HepG2 (cell line): ENCODE data around the gene ERRFI1. TPM values are rescaled to one million over a fixed set of nuclear protein-coding genes. Genes with fewer than 3 reads are reported as not detected.
A peak's percentile ranks its signal among the peaks of the same experiment; 100 is the strongest.

ENCODE experiments used
- ATAC-seq: fragments of 200-7000 bp; cut with Tn5 transposase; 3 replicates; pipeline ENCODE4 v1.9.1; 2020; ENCODE audit warnings: mild to moderate bottlenecking, moderate library complexity
- BruUV-seq: library from RNA; stranded (reverse); fragments of 400-500 nt; replicated peaks from 2 replicates; lab custom pipeline; 2021; lab: Mats Ljungman, UMichigan
- CTCF ChIA-PET: fragments of 300-600 bp; formaldehyde crosslinking; extraction: SDS; loops from one replicate; lab custom pipeline; 2021; ENCODE audit warnings: low total read pairs, inconsistent platforms, low intra/inter-chr PET ratio; lab: Yijun Ruan, JAX
- POLR2A ChIA-PET: fragments of 350-600 bp; sonication (Branson Sonifier 250); formaldehyde crosslinking; loops from one replicate; lab custom pipeline; 2020; ENCODE audit warnings: antibody characterized with exemption, inconsistent platforms; lab: Yijun Ruan, JAX
- DNase-seq: peaks from one replicate; pipeline ENCODE4 v3.0.0-alpha.2; 2015; ENCODE audit warnings: low spot score
- FAIRE-seq: peaks from 3 replicates; lab custom pipeline; 2011; peaks lifted over from hg19 to GRCh38; lab: Jason Lieb, UNC
- H2AFZ ChIP-seq: one replicate; pipeline ENCODE4 v1.6.1; 2011; ENCODE audit warnings: low read length, inconsistent platforms
- H3K27ac ChIP-seq: fragments of 300-600 bp; 3 replicates; pipeline ENCODE4 v1.8.0; 2011; ENCODE audit warnings: mixed run types, mild to moderate bottlenecking, mixed read lengths, low read length, inconsistent platforms; ENCODE audit not compliant: insufficient read depth; ENCODE audit errors: extremely low read length
- H3K27me3 ChIP-seq, 2 experiments: fragments of 200-600 bp in 1 of 2; 2 replicates in 1 of 2; 3 replicates in 1 of 2; pipeline versions ENCODE4 v1.6.0 to v1.8.0; 2011; ENCODE audit warnings: low read length in 2 of 2, mild to moderate bottlenecking in 2 of 2, moderate library complexity in 2 of 2, inconsistent platforms in 1 of 2; ENCODE audit not compliant: insufficient read depth in 2 of 2, control insufficient read depth in 1 of 2
- H3K36me3 ChIP-seq, 2 experiments: fragments of 200-600 bp in 1 of 2; replicated peaks in 1 of 2; 2 replicates in 1 of 2; 3 replicates in 1 of 2; pipeline versions ENCODE4 v1.5.1 to v1.8.0; 2011; ENCODE audit warnings: low read length in 2 of 2, inconsistent platforms in 1 of 2; ENCODE audit not compliant: insufficient read depth in 2 of 2, control insufficient read depth in 1 of 2
- H3K4me1 ChIP-seq: 2 replicates; pipeline ENCODE4 v1.5.1; 2012; ENCODE audit warnings: low read length, inconsistent platforms; ENCODE audit not compliant: insufficient read depth
- H3K4me2 ChIP-seq: 2 replicates; pipeline ENCODE4 v1.6.0; 2011; ENCODE audit warnings: low read depth, low read length, inconsistent platforms
- H3K4me3 ChIP-seq, 3 experiments: fragments of 200-600 bp in 1 of 3; sonication (generic), shearing (Covaris generic) in 1 of 3; replicated peaks in 1 of 3; 2 replicates each; pipeline ENCODE4 v1.5.1; 2011 to 2016; ENCODE audit warnings: low read length in 3 of 3, inconsistent platforms in 2 of 3, low read depth in 2 of 3, mild to moderate bottlenecking in 2 of 3, control low read depth in 1 of 3, mixed read lengths in 1 of 3; ENCODE audit not compliant: insufficient read depth in 1 of 3
- H3K79me2 ChIP-seq: one replicate; pipeline ENCODE4 v1.6.1; 2011; ENCODE audit warnings: low read length, inconsistent platforms; ENCODE audit not compliant: insufficient read depth
- H3K9ac ChIP-seq: 2 replicates; pipeline ENCODE4 v1.6.0; 2011; ENCODE audit warnings: mild to moderate bottlenecking, low read depth, low read length, inconsistent platforms; ENCODE audit not compliant: insufficient read depth
- H3K9me3 ChIP-seq: 2 replicates; pipeline ENCODE4 v1.5.1; 2012; ENCODE audit warnings: mild to moderate bottlenecking, low read length
- H4K20me1 ChIP-seq: 2 replicates; pipeline ENCODE4 v1.6.0; 2011; ENCODE audit warnings: inconsistent platforms, mild to moderate bottlenecking, low read length, moderate library complexity; ENCODE audit not compliant: insufficient read depth
- AKAP8 ChIP-seq: sonication (generic); formaldehyde crosslinking; IDR thresholded peaks from 2 replicates; pipeline ENCODE4 v1.5.1; 2020; ENCODE audit warnings: mild to moderate bottlenecking, missing genetic modification reagents
- ASH2L ChIP-seq: fragments of 300-600, 200-600 bp; sonication (generic); IDR thresholded peaks from 2 replicates; pipeline ENCODE4 v1.7.0; 2017; ENCODE audit warnings: low read depth, mild to moderate bottlenecking, moderate library complexity, mixed read lengths, low read length; ENCODE audit not compliant: insufficient read length
- BRD4 ChIP-seq: sonication (generic); formaldehyde crosslinking; IDR thresholded peaks from 2 replicates; pipeline ENCODE4 v1.4.0; 2020; ENCODE audit warnings: missing genetic modification reagents
- FOXP1 ChIP-seq, 2 experiments: fragments of 450-650 bp in 1 of 2; IDR thresholded peaks; 2 replicates each; pipeline ENCODE4 v1.6.1; 2017 to 2018; ENCODE audit warnings: antibody characterized with exemption in 1 of 2
- KLF9 ChIP-seq: IDR thresholded peaks from 2 replicates; pipeline ENCODE4 v1.6.1; 2016; ENCODE audit warnings: low read depth
- MEIS2 ChIP-seq: sonication (generic); formaldehyde crosslinking; IDR thresholded peaks from 2 replicates; pipeline ENCODE4 v1.9.0; 2021; ENCODE audit warnings: mild to moderate bottlenecking, missing genetic modification reagents
- MTF1 ChIP-seq: sonication (generic); formaldehyde crosslinking; IDR thresholded peaks from 2 replicates; pipeline ENCODE4 v1.5.0; 2020; ENCODE audit warnings: missing genetic modification reagents
- SIX1 ChIP-seq: sonication (generic); formaldehyde crosslinking; IDR thresholded peaks from 2 replicates; pipeline ENCODE4 v1.4.0; 2020; ENCODE audit warnings: missing genetic modification reagents, borderline replicate concordance
- SYNCRIP ChIP-seq: fragments of 200-400 bp; formaldehyde crosslinking; IDR thresholded peaks from 2 replicates; pipeline ENCODE4 v1.6.1; 2018; ENCODE audit warnings: mild to moderate bottlenecking, low read depth, low read length; ENCODE audit not compliant: insufficient read depth
- TBP ChIP-seq: sonication (generic); formaldehyde crosslinking; IDR thresholded peaks from 2 replicates; pipeline ENCODE4 v1.5.0; 2020; ENCODE audit warnings: missing genetic modification reagents
- ZBTB46 ChIP-seq: sonication (generic); formaldehyde crosslinking; IDR thresholded peaks from 2 replicates; pipeline ENCODE4 v1.4.0; 2020; ENCODE audit warnings: mild to moderate bottlenecking, missing genetic modification reagents, borderline replicate concordance
- ZNF17 ChIP-seq: sonication (generic); formaldehyde crosslinking; IDR thresholded peaks from 2 replicates; pipeline ENCODE4 v1.5.0; 2020; ENCODE audit warnings: mild to moderate bottlenecking, missing genetic modification reagents
- ZNF234 ChIP-seq: sonication (generic); formaldehyde crosslinking; conservative IDR thresholded peaks from 2 replicates; pipeline ENCODE4 v1.5.1; 2020; ENCODE audit warnings: mild to moderate bottlenecking, missing genetic modification reagents
- ZNF589 ChIP-seq: sonication (generic); formaldehyde crosslinking; conservative IDR thresholded peaks from 2 replicates; pipeline ENCODE4 v1.8.0; 2022; ENCODE audit warnings: mild to moderate bottlenecking, moderate library complexity, missing genetic modification reagents
- ZNF737 ChIP-seq: sonication (generic); formaldehyde crosslinking; IDR thresholded peaks from 2 replicates; pipeline ENCODE4 v1.5.0; 2020; ENCODE audit warnings: missing genetic modification reagents, mild to moderate bottlenecking, borderline replicate concordance
- WGBS: methylation state at CpG from one replicate; pipeline ENCODE4 v1.1.6; 2017; ENCODE audit warnings: low lambda C conversion rate; 5-methylcytosine and 5-hydroxymethylcytosine counted together
- in situ Hi-C: cut with HindIII; loops from 2 replicates; pipeline ENCODE4 v1.10.0; 2017; ENCODE audit warnings: low pct_unique_long_range_greater_than_20kb; ENCODE audit not compliant: extremely low pct_ligation_motif_present
- intact Hi-C: fragments of 100-400 bp; cut with micrococcal nuclease; formaldehyde crosslinking; loops from one replicate; pipeline ENCODE4 v1.10.0; 2022; ENCODE audit not compliant: unreplicated experiment
- polyA plus RNA-seq, 8 experiments: library from polyadenylated mRNA; depleted of rRNA in 3 of 8; stranded (reverse) in 7 of 8; unstranded in 1 of 8; fragments of >200 nt; fragmentation: Illumina TruSeq in 4 of 8; extraction: Trizol in 4 of 8; gene quantifications; 2 replicates each; pipeline versions ENCODE4 v1.2.1 to v1.2.3, GENCODE V29; 2011 to 2016; ENCODE audit warnings: low read depth in 4 of 8, missing spikeins in 1 of 8, mixed read lengths in 1 of 8; ENCODE audit not compliant: insufficient read depth in 1 of 8
- total RNA-seq, 5 experiments: library from RNA; depleted of rRNA; stranded (reverse); fragments of >200 nt; fragmentation: Illumina TruSeq; extraction: Trizol; gene quantifications; 2 replicates each; pipeline ENCODE4 v1.2.3, GENCODE V29; 2016; ENCODE audit warnings: low read depth in 1 of 5
- TF ChIP-seq, protein P1 (sequence below): sonication (generic); formaldehyde crosslinking; IDR thresholded peaks from 2 replicates; pipeline ENCODE4 v1.4.0; 2020; ENCODE audit warnings: missing genetic modification reagents, borderline replicate concordance
- TF ChIP-seq, protein P2 (sequence below): sonication (generic); formaldehyde crosslinking; IDR thresholded peaks from 2 replicates; pipeline ENCODE4 v1.5.0; 2020; ENCODE audit warnings: missing genetic modification reagents, mild to moderate bottlenecking, borderline replicate concordance
- TF ChIP-seq, protein P3 (sequence below): sonication (generic); formaldehyde crosslinking; IDR thresholded peaks from 2 replicates; pipeline ENCODE4 v1.4.0; 2020; ENCODE audit warnings: missing genetic modification reagents

The ERRFI1 gene
- total and polyA plus RNA-seq, 2 of the 13 experiments (the other 11 are each of a cell fraction or from before 2014, with no cell fraction given): 84.4 to 753 TPM

DNA sequence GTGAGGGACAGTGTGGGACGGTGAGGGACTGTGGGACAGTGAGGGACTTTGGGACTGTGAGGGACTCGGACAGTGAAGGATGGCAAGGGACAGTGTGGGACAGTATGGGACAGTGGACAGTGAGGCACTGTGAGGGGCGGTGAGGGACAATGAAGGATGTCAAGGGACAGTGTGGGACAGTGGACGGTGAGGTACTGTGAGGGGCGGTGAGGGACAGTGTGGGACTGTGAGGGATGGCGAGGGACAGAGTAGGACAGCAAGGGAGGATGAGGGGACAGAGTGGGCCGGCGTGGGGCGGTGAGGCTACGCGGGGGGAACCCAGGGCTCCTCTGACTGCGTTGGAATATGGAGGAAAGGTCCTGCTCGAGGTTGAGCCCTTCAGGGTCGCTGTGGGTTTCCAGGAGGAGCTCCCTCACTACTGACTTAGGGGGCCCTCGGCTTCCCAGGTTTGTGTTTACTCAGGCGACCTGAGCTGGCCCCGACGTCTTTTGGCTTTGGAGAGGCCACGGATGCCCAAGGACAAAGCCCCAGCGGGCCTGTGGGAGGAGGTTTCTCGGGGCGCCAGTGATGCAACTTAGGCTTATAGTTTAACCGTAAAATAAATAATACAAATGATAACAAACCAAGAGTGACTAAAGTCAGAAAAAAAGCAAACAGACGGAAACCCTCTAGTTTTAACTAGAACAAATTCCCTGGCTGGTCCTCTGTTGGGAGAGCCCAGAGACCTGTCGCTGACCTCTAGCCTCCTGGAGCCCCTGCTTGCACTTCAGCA is 1.1 kb upstream of the ERRFI1 start:
- WGBS: 1% methylated on average over 20 of the region's 25 CpGs
- H3K36me3 ChIP-seq: peaks cover 2 to 25% of the 10 kb centered on the region in 2 experiments; a peak in 4 of 5 replicates
- ATAC-seq: peak; percentile 74
- POLR2A ChIA-PET: interaction anchor here (0.6 to 3.7 kb wide), 48 partner anchors 10 to 323 kb away, joined by 3 to 99 read pairs (median 7); partner anchors contain the start of gene PARK7
- in situ Hi-C loops (loop anchor here (10.0 to 25.0 kb wide), 2 partner anchors 110 to 208 kb away; no protein-coding TSS in a partner anchor), intact Hi-C loops (loop anchor here (1.0 to 10.0 kb wide), 7 partner anchors 50 to 288 kb away; no protein-coding TSS in a partner anchor)
- peak overlapping the region; percentile 100 for H3K9ac ChIP-seq
- H2AFZ ChIP-seq: no peak overlapping the region
- H4K20me1 ChIP-seq: peaks cover 39% of the 10 kb centered on the region
- H3K4me1 ChIP-seq: peaks cover 37% of the 10 kb centered on the region
- peak; percentile 95 for DNase-seq
- peak overlapping the region; percentile 99 for H3K4me2 ChIP-seq
- H3K27me3 ChIP-seq: peaks cover 0 to 5% of the 10 kb centered on the region in 2 experiments; a peak in 1 of 5 replicates
- TSS peak; percentile 78 for BruUV-seq
- H3K27ac ChIP-seq: peak overlapping the region; percentile 99
- H3K9me3 ChIP-seq: no peaks in the 10 kb centered on the region
- H3K4me3 ChIP-seq: peak overlapping the region; percentile 64 to 100 (median 95)
- CTCF ChIA-PET: no interaction called here
- peak; percentile 83 for FAIRE-seq
- peaks cover 59% of the 10 kb centered on the region for H3K79me2 ChIP-seq
- TF ChIP-seq KLF9 (CRISPR knock-in tag): no peak
- TF ChIP-seq ZNF737: peak; percentile 14
- TF ChIP-seq, protein P1, sequence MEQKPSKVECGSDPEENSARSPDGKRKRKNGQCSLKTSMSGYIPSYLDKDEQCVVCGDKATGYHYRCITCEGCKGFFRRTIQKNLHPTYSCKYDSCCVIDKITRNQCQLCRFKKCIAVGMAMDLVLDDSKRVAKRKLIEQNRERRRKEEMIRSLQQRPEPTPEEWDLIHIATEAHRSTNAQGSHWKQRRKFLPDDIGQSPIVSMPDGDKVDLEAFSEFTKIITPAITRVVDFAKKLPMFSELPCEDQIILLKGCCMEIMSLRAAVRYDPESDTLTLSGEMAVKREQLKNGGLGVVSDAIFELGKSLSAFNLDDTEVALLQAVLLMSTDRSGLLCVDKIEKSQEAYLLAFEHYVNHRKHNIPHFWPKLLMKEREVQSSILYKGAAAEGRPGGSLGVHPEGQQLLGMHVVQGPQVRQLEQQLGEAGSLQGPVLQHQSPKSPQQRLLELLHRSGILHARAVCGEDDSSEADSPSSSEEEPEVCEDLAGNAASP (CRISPR knock-in tag): peak; percentile 96
- no peak for TF ChIP-seq SIX1 (CRISPR knock-in tag)
- TF ChIP-seq, protein P2, sequence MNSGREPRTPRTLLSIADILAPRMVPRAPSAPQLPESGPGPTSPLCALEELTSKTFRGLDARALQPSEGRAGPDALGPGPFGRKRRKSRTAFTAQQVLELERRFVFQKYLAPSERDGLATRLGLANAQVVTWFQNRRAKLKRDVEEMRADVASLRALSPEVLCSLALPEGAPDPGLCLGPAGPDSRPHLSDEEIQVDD (CRISPR knock-in tag): no peak
- TF ChIP-seq, protein P3, sequence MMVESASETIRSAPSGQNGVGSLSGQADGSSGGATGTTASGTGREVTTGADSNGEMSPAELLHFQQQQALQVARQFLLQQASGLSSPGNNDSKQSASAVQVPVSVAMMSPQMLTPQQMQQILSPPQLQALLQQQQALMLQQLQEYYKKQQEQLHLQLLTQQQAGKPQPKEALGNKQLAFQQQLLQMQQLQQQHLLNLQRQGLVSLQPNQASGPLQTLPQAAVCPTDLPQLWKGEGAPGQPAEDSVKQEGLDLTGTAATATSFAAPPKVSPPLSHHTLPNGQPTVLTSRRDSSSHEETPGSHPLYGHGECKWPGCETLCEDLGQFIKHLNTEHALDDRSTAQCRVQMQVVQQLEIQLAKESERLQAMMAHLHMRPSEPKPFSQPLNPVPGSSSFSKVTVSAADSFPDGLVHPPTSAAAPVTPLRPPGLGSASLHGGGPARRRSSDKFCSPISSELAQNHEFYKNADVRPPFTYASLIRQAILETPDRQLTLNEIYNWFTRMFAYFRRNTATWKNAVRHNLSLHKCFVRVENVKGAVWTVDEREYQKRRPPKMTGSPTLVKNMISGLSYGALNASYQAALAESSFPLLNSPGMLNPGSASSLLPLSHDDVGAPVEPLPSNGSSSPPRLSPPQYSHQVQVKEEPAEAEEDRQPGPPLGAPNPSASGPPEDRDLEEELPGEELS (CRISPR knock-in tag): peak; percentile 97
- peak; percentile 74 for TF ChIP-seq MEIS2 (CRISPR knock-in tag)
- TF ChIP-seq ZBTB46 (CRISPR knock-in tag): no peak
- peak; percentile 79 for TF ChIP-seq BRD4 (CRISPR knock-in tag)
- TF ChIP-seq AKAP8 (CRISPR knock-in tag): no peak
- TF ChIP-seq ASH2L: no peak
- no peak for TF ChIP-seq ZNF17 (CRISPR knock-in tag)
- TF ChIP-seq ZNF234 (CRISPR knock-in tag): no peak
- TF ChIP-seq ZNF589 (CRISPR knock-in tag): peak; percentile 69
- TF ChIP-seq MTF1 (CRISPR knock-in tag): no peak
- no peak for TF ChIP-seq SYNCRIP
- TF ChIP-seq TBP (CRISPR knock-in tag): no peak
- TF ChIP-seq FOXP1 (IDR thresholded peaks at IDR 0.05): no peak
- peak; percentile 85 for TF ChIP-seq FOXP1 (CRISPR knock-in tag; IDR thresholded peaks at IDR 0.05)
